ENCODE data around the gene SGMS2.

SGMS2 gene

GRCh38 chr4:107891299-107891698 lies 66.6 kb downstream of the SGMS2 start:
- Histone ChIP-seq H3K9ac (ENCODE audit: low read length) (no peak overlapping the region), H3F3A (ENCODE audit: insufficient read depth, low read length) (no peaks in the 10 kb centered on the region), H3K4me1 (ENCODE audit: low read length) (no peaks in the 10 kb centered on the region), H2AFZ (ENCODE audit: low read length) (no peak overlapping the region), H3K4me3 (ENCODE audit: low read length) (no peak overlapping the region), H3K27ac (ENCODE audit: low read length) (no peak overlapping the region), H4K20me1 (ENCODE audit: insufficient read depth, low read length) (no peaks in the 10 kb centered on the region), H3K4me2 (ENCODE audit: low read depth, low read length) (no peak overlapping the region), H3K79me2 (ENCODE audit: low read length) (no peaks in the 10 kb centered on the region), H3K27me3 (replicated peaks; ENCODE audit: insufficient read depth, low read length) (no peaks in the 10 kb centered on the region), H3K9me3 (replicated peaks; ENCODE audit: insufficient read depth, low read length) (no peaks in the 10 kb centered on the region), H3K9me2 (replicated peaks; ENCODE audit: insufficient read depth, low read length) (no peaks in the 10 kb centered on the region), H3K36me3 (replicated peaks; ENCODE audit: insufficient read depth, low read length) (no peaks in the 10 kb centered on the region)
- no peak for TF ChIP-seq EZH2 (optimal IDR thresholded peaks at IDR 0.05; ENCODE audit: low read depth, low read length)
- no peak for TF ChIP-seq EZH2phosphoT487 (IDR thresholded peaks at IDR 0.05; ENCODE audit: low read length)
- no peak for TF ChIP-seq CTCF (IDR thresholded peaks at IDR 0.05; ENCODE audit: low read length)
- DNase-seq, result no peak

- no peaks in the 10 kb centered on the region for H3K4me1 ChIP-seq (ENCODE audit: low read length)
- no peak overlapping the region for H3K4me3 ChIP-seq (ENCODE audit: low read length)
- H3F3A ChIP-seq (ENCODE audit: insufficient read depth, low read length), result no peaks in the 10 kb centered on the region
- no peak for DNase-seq
- no peak overlapping the region for H3K4me2 ChIP-seq (ENCODE audit: low read depth, low read length)
- no peaks in the 10 kb centered on the region for H3K79me2 ChIP-seq (ENCODE audit: low read length)
- no peak overlapping the region for H2AFZ ChIP-seq (ENCODE audit: low read length)
- no peak overlapping the region for H3K9ac ChIP-seq (ENCODE audit: low read length)
- no peaks in the 10 kb centered on the region for H3K9me3 ChIP-seq (replicated peaks; ENCODE audit: insufficient read depth, low read length)
- H3K27ac ChIP-seq (ENCODE audit: low read length), result no peak overlapping the region
- no peaks in the 10 kb centered on the region for H3K9me2 ChIP-seq (replicated peaks; ENCODE audit: insufficient read depth, low read length)
- H3K27me3 ChIP-seq (replicated peaks; ENCODE audit: insufficient read depth, low read length), result no peaks in the 10 kb centered on the region
- no peaks in the 10 kb centered on the region for H3K36me3 ChIP-seq (replicated peaks; ENCODE audit: insufficient read depth, low read length)
- TF ChIP-seq EZH2phosphoT487 (IDR thresholded peaks at IDR 0.05; ENCODE audit: low read length), result no peak
- H4K20me1 ChIP-seq (ENCODE audit: insufficient read depth, low read length), result no peaks in the 10 kb centered on the region
Observed at GRCh38 chr4:107893171-107894137, 68.7 kb downstream of the SGMS2 start.

- TF ChIP-seq EZH2phosphoT487 (IDR thresholded peaks at IDR 0.05; ENCODE audit: low read length), result no peak
- no peak for TF ChIP-seq EZH2 (optimal IDR thresholded peaks at IDR 0.05; ENCODE audit: low read depth, low read length)
- no peak for TF ChIP-seq CTCF (IDR thresholded peaks at IDR 0.05; ENCODE audit: low read length)
- DNase-seq, result no peak
- H3K9me3 ChIP-seq (replicated peaks; ENCODE audit: insufficient read depth, low read length), result no peaks in the 10 kb centered on the region
Observed at GRCh38 chr4:107894138-107894603, 69.4 kb downstream of the SGMS2 start.

More at GRCh38 chr4:107894138-107894603, 69.4 kb downstream of the SGMS2 start:
- no peaks in the 10 kb centered on the region for H3F3A ChIP-seq (ENCODE audit: insufficient read depth, low read length)
- no peaks in the 10 kb centered on the region for H3K79me2 ChIP-seq (ENCODE audit: low read length)
- H3K4me1 ChIP-seq (ENCODE audit: low read length), result no peaks in the 10 kb centered on the region
- no peak overlapping the region for H3K4me2 ChIP-seq (ENCODE audit: low read depth, low read length)
- H3K9me2 ChIP-seq (replicated peaks; ENCODE audit: insufficient read depth, low read length), result no peaks in the 10 kb centered on the region
- no peak overlapping the region for H3K4me3 ChIP-seq (ENCODE audit: low read length)
- no peaks in the 10 kb centered on the region for H4K20me1 ChIP-seq (ENCODE audit: insufficient read depth, low read length)
- no peak overlapping the region for H2AFZ ChIP-seq (ENCODE audit: low read length)
- no peaks in the 10 kb centered on the region for H3K36me3 ChIP-seq (replicated peaks; ENCODE audit: insufficient read depth, low read length)
- no peak overlapping the region for H3K9ac ChIP-seq (ENCODE audit: low read length)
- H3K27me3 ChIP-seq (replicated peaks; ENCODE audit: insufficient read depth, low read length), result no peaks in the 10 kb centered on the region
- no peak overlapping the region for H3K27ac ChIP-seq (ENCODE audit: low read length)
